ENCODE results near the gene NR4A3.

The NR4A3 gene

GRCh38 chr9:99822109-99822805, 572 bp downstream of the NR4A3 start:
- DNase-seq (ENCODE audit: low read depth, low spot score), result no peak
- Histone ChIP-seq H3K36me3 (ENCODE audit: insufficient read depth, insufficient read length, low read length) (no peaks in the 10 kb centered on the region), H3K9ac (ENCODE audit: insufficient read length, low read depth) (peak overlapping the region; percentile 79), H3K4me1 (ENCODE audit: insufficient read depth, insufficient read length) (peaks cover 3% of the 10 kb centered on the region), H3K27me3 (ENCODE audit: insufficient read depth, insufficient read length) (peaks cover 71% of the 10 kb centered on the region), H3K4me3 (ENCODE audit: insufficient read length, low read depth) (peak overlapping the region; percentile 82), H3K9me3 (ENCODE audit: insufficient read depth, low read length) (no peaks in the 10 kb centered on the region)
- no peak for TF ChIP-seq SUZ12 (IDR thresholded peaks at IDR 0.05; ENCODE audit: extremely low read depth, insufficient read depth, insufficient read length)
- no peak for TF ChIP-seq YY1 (IDR thresholded peaks at IDR 0.05; ENCODE audit: insufficient read depth, insufficient read length)
- TF ChIP-seq ZNF274 (IDR thresholded peaks at IDR 0.05; ENCODE audit: low read depth, low read length), result no peak

DNA sequence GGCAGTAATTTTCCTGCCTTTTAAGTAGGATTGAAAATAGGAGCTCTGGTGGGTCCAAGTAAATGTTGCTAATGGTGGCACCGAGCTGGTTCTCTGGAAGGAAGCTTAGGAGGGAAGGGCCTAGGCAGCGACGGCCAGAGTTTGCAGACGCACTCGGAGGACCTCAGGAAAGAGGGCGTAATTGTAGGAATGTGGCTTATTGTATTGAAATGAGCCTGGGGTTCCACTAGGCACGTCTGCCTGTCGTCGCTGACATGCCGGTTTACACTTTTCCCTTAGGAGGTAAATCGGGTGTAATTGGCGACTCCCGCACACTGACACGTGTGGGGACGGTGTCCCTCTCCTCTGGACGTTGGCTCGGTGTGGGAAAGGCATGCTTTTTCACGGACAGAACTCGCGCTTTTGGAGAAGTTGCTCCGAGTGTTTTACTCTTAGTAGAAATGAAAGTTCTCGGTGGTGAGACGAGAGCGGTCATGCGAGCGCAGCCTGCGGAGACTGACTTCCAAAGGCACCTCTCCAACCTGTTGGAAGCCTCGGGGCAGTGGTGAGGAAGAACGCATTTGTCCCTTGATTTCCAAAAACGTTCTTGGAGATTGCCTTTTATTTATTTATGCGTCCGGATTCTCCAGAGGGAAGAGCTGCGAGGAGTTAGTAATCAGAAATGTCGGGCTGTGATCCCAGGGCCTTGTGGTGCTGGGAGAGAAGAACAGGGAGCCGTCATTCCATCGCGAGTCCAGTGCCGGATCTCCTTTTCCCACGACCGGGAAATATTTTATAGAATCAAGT, 1.3 kb downstream of the NR4A3 start:
- DNase-seq (ENCODE audit: low read depth, low spot score), result no peak
- peak; percentile 84 for TF ChIP-seq SUZ12 (IDR thresholded peaks at IDR 0.05; ENCODE audit: extremely low read depth, insufficient read depth, insufficient read length)
- TF ChIP-seq ZNF274 (IDR thresholded peaks at IDR 0.05; ENCODE audit: low read depth, low read length), result no peak
- Histone ChIP-seq H3K4me1 (ENCODE audit: insufficient read depth, insufficient read length) (peaks cover 3% of the 10 kb centered on the region), H3K36me3 (ENCODE audit: insufficient read depth, insufficient read length, low read length) (no peaks in the 10 kb centered on the region), H3K9me3 (ENCODE audit: insufficient read depth, low read length) (no peaks in the 10 kb centered on the region), H3K27me3 (ENCODE audit: insufficient read depth, insufficient read length) (peaks cover 78% of the 10 kb centered on the region), H3K9ac (ENCODE audit: insufficient read length, low read depth) (peak overlapping the region; percentile 37), H3K4me3 (ENCODE audit: insufficient read length, low read depth) (peak overlapping the region; percentile 82)

- TF ChIP-seq YY1 (IDR thresholded peaks at IDR 0.05; ENCODE audit: insufficient read depth, insufficient read length) (no peak), ZNF274 (IDR thresholded peaks at IDR 0.05; ENCODE audit: low read depth, low read length) (no peak), SUZ12 (IDR thresholded peaks at IDR 0.05; ENCODE audit: extremely low read depth, insufficient read depth, insufficient read length) (no peak)
- Histone ChIP-seq H3K9me3 (ENCODE audit: insufficient read depth, low read length) (no peaks in the 10 kb centered on the region), H3K9ac (ENCODE audit: insufficient read length, low read depth) (peak overlapping the region; percentile 73), H3K4me3 (ENCODE audit: insufficient read length, low read depth) (peak overlapping the region; percentile 82), H3K4me1 (ENCODE audit: insufficient read depth, insufficient read length) (peaks cover 3% of the 10 kb centered on the region), H3K36me3 (ENCODE audit: insufficient read depth, insufficient read length, low read length) (no peaks in the 10 kb centered on the region), H3K27me3 (ENCODE audit: insufficient read depth, insufficient read length) (peaks cover 86% of the 10 kb centered on the region)
- DNase-seq (ENCODE audit: low read depth, low spot score), result no peak
Measured at GRCh38 chr9:99823681-99824377, 2.1 kb downstream of the NR4A3 start.

DNA sequence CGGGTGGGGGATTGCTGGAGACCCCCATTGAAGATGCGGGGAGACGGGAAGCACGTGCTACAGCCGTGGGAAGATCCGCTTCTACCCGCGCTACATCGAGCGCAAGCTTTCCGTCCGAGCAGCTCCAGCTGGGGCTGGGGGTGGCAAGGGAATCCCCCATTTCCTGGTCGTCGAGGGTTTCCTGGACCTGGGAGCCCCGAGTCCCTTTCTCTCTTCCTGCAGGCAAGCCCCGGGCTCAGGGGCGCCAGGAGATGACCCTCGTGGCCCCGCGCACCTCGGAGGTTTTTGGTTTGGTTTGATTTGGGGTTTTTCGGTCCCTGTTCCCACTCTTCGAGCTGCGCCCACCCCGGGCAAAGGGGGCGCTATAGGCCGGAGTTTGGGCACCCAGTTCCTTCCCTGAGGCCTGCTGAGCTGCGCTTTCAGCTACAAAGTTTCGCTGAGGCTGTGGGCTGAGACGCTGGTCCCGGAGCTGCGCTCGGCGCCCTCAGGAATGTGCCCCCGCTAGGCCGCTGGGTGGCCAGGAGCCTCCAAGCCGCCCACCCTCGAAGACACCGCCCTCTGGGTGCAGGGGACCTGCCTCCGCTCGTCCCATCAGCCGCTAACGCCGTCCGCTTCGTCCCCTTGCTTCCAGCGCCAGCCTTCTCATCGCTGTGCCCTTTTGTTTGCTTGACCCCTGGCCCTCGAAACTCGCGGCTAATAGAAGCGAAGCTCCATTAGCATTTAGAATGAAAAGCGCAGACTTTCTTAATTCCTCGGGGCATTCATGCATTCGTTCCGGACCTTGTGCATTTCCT, 2.9 kb downstream of the NR4A3 start:
- Histone ChIP-seq H3K9ac (ENCODE audit: insufficient read length, low read depth) (peak overlapping the region; percentile 73), H3K4me1 (ENCODE audit: insufficient read depth, insufficient read length) (peaks cover 3% of the 10 kb centered on the region), H3K4me3 (ENCODE audit: insufficient read length, low read depth) (peak overlapping the region; percentile 82), H3K9me3 (ENCODE audit: insufficient read depth, low read length) (no peaks in the 10 kb centered on the region), H3K27me3 (ENCODE audit: insufficient read depth, insufficient read length) (peaks cover 94% of the 10 kb centered on the region), H3K36me3 (ENCODE audit: insufficient read depth, insufficient read length, low read length) (no peaks in the 10 kb centered on the region)
- TF ChIP-seq ZNF274 (IDR thresholded peaks at IDR 0.05; ENCODE audit: low read depth, low read length), result no peak
- TF ChIP-seq SUZ12 (IDR thresholded peaks at IDR 0.05; ENCODE audit: extremely low read depth, insufficient read depth, insufficient read length), result no peak
- no peak for TF ChIP-seq YY1 (IDR thresholded peaks at IDR 0.05; ENCODE audit: insufficient read depth, insufficient read length)
- DNase-seq (ENCODE audit: low read depth, low spot score), result peak; percentile 62

- no peak for DNase-seq (ENCODE audit: low read depth, low spot score)
- Histone ChIP-seq H3K9me3 (ENCODE audit: insufficient read depth, low read length) (no peaks in the 10 kb centered on the region), H3K4me3 (ENCODE audit: insufficient read length, low read depth) (peak overlapping the region; percentile 82), H3K27me3 (ENCODE audit: insufficient read depth, insufficient read length) (peaks cover 100% of the 10 kb centered on the region), H3K36me3 (ENCODE audit: insufficient read depth, insufficient read length, low read length) (no peaks in the 10 kb centered on the region), H3K9ac (ENCODE audit: insufficient read length, low read depth) (peak overlapping the region; percentile 73), H3K4me1 (ENCODE audit: insufficient read depth, insufficient read length) (peaks cover 3% of the 10 kb centered on the region)
- TF ChIP-seq ZNF274 (IDR thresholded peaks at IDR 0.05; ENCODE audit: low read depth, low read length) (no peak), SUZ12 (IDR thresholded peaks at IDR 0.05; ENCODE audit: extremely low read depth, insufficient read depth, insufficient read length) (no peak), YY1 (IDR thresholded peaks at IDR 0.05; ENCODE audit: insufficient read depth, insufficient read length) (no peak)
Measured at GRCh38 chr9:99825172-99826046, 3.7 kb downstream of the NR4A3 start.

DNA sequence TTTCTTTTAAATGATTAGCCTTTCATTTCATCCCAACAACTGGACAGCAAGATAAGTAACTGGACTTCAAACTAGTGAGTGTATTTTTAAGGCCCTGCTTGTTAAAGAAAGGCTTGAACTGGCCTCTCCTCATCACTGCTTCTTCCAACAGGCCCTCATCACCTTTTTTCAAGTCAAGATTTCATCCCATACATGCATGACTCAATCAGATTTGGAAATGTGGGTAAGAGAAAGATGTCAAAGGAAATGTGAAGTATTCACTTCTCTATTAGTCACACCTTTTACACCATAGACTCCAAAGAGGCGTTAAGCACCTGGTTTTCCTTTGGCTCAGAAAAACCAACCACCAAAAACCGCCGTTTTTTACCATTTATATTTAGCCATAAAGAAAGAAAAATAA, 4.9 kb downstream of the NR4A3 start:
- peaks cover 3% of the 10 kb centered on the region for H3K4me1 ChIP-seq (ENCODE audit: insufficient read depth, insufficient read length)
- DNase-seq (ENCODE audit: low read depth, low spot score), result no peak
- no peaks in the 10 kb centered on the region for H3K36me3 ChIP-seq (ENCODE audit: insufficient read depth, insufficient read length, low read length)
- H3K9ac ChIP-seq (ENCODE audit: insufficient read length, low read depth), result no peak overlapping the region
- no peaks in the 10 kb centered on the region for H3K9me3 ChIP-seq (ENCODE audit: insufficient read depth, low read length)
- H3K4me3 ChIP-seq (ENCODE audit: insufficient read length, low read depth), result no peak overlapping the region
- TF ChIP-seq YY1 (IDR thresholded peaks at IDR 0.05; ENCODE audit: insufficient read depth, insufficient read length) (no peak), SUZ12 (IDR thresholded peaks at IDR 0.05; ENCODE audit: extremely low read depth, insufficient read depth, insufficient read length) (no peak), ZNF274 (IDR thresholded peaks at IDR 0.05; ENCODE audit: low read depth, low read length) (no peak)
- peaks cover 96% of the 10 kb centered on the region for H3K27me3 ChIP-seq (ENCODE audit: insufficient read depth, insufficient read length)
